ENCODE measurements around the gene CCDC91.
"Not testable (repeated sequence)": the region's sequence is repeated elsewhere in the genome, so short reads cannot be mapped to it uniquely, and the experiment has no call there.

Gene CCDC91

DNA sequence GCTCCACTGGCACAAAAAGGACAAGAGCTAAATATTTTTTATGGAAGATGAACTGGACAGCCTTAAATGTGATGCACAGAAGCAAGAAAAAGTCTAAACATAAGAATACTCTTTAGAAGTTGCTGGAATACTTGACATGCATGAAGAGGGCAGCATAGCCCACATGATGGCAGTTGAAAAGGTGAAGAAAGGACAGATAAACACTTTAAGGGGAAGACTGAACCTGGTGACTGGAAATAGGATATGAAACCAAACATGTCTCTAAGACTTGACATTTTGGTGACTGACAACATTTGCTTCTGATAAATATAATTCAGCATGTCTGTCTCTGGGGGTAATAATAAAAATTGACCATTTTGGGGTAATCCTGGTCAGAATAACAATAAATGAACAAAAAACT, 273.1 kb downstream of the CCDC91 start:
- DNase-seq: no peak

DNA sequence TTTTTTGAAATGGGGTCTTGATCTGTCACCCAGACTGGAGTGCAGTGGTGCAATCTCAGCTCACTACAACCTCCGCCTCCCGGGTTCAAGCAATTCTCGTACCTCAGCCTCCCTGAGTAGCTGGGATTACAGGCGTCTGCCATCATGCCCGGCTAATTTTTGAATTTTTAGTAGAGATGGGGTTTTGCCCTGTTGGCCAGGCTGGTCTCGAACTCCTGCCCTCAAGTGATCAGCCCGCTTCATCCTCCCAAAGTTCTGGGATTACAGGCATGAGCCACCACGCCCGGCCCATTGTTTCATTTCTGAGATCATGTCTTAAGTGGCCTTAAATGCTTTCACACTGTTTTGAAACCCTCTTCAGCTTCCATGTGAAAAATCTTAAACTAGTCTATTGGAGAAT, 281.5 kb downstream of the CCDC91 start:
- not testable (repeated sequence) for DNase-seq

GRCh38 chr12:28476206-28476605, 285.9 kb downstream of the CCDC91 start:
- not testable (repeated sequence) for DNase-seq

DNA sequence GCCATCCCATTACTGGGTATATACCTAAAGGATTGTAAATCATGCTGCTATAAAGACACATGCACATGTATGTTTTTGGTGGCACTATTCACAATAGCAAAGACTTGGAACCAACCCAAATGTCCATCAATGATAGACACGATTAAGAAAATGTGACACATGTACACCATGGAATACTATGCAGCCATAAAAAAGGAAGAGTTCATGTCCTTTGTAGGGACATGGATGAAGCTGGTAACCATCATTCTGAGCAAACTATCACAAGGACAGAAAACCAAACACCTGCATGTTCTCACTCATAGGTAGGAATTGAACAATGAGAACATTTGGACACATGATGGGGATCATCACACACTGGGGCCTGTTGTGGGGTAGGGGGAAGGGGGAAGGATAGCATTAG, 288.8 kb downstream of the CCDC91 start:
- DNase-seq: not testable (repeated sequence)

DNA sequence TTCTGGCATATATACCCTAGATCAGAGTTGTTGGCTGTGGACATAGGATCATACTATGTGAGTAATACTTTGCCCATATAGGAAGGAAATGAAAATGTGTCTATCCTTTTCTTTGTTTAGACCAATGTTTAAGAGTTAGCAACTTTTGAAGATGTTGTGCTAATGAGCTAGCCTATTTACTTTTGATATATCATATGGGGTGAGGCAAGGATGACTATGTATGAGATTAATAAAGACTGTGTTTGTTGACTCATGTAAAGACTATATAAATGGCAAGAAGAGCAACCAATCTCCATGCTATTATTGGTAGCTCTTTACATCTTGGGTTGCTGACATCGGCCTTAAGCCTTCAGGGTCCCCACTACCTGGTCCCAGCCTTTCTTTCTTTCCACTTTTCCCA, 289.4 kb downstream of the CCDC91 start:
- DNase-seq: no peak

DNA sequence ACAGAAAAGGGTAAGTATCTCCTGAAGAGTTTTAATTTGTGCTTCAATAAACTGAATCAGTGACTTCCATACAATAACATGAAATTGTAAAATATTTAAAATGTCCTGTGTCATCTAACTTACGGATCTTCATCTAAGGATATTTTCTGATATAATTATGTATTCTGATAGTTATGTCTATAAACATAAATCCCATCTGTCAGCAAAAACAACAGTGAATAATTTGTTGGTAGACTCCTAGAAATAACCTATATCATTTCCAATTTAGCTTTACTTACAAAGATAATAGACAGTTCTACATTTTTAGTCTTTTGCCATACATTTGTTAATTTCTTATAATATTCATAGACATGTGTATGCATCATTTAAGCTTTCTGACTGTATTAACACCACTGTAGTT, 293.9 kb downstream of the CCDC91 start:
- DNase-seq: no peak

DNA sequence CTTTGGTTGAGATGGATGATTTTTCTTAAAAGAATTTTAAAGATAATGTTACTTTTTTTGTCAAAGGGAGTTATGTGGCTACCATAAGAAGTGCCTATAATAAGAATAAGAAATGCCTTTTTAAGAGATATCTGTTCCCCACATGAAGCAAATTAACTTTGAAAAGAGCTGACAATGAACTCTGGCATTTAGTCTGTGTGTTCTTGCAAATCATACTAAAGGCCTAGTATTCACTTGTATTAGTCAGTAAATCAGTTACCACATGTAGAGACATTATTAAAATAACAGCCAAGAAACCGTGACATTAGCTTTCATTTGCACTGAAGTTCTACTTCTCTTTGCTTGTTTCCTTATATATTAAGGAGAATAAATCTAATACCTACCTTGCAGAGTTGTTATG, 296.3 kb downstream of the CCDC91 start:
- no peak for DNase-seq

DNA sequence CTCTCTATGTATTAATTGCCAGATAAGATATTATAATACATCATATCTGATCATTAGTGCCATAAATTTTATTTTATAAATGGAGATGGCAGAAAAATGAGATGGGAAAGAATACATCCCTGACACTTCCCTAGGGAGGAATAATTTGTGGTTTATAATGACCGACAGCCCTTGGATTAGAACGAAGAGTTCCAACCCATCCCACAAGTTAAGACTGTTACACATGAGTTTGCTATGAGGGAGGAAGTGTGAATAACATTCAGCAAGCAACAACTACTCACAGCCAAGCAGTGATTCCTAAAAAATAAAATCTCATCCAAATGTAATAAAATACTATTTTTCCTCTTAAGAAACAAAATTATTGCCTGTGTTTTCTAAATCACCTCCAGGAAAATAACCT, 299.0 kb downstream of the CCDC91 start:
- no peak for DNase-seq

GRCh38 chr12:28497889-28498411, 307.7 kb downstream of the CCDC91 start:
- DNase-seq: no peak

- DNase-seq: no peak
These were observed 308.6 kb downstream of the CCDC91 start for GRCh38 chr12:28498850-28499249.

GRCh38 chr12:28500373-28501024, 310.2 kb downstream of the CCDC91 start:
- DNase-seq: no peak

- DNase-seq: no peak
These were observed 316.0 kb downstream of the CCDC91 start for GRCh38 chr12:28506271-28506670.

DNA sequence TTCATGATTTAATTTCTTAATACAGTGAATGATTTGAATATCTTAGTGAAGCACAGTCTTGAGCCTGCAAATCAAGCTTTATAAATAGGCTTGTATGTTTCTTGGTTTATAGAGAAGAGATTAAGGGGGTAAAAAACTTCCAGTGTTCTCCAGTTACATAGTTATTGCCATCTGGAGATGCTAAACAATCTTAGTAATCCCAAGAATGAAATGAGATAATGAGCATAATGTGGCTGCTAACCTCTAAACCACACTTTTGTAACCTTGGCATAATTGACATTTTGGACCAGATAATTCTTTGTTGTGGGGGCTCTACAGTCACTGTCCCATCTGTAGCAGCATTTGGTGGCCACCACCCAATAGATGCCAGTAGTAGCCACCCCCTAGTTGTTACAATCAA, 316.8 kb downstream of the CCDC91 start:
- DNase-seq: no peak

- DNase-seq: no peak
These were observed 317.6 kb downstream of the CCDC91 start for GRCh38 chr12:28507867-28508266.

DNA sequence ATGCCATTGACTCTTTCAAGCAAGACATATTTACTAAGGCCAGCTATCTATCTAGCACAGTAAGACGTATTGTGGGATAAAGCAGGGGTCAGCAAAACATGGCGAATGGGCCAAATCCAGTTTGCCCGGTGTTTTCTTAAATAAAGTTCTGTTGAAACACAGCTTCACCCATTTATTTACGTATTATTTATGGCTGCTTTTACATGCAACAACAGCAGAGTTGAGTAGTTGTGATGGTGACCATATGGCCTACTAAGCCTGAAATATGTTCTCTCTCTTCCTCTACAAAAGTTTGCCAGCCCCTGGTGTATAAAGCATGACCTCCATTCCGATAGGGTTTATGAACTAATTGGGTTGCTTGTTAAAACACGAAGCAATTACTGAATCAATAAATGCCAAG, 322.1 kb downstream of the CCDC91 start:
- no peak for DNase-seq

DNA sequence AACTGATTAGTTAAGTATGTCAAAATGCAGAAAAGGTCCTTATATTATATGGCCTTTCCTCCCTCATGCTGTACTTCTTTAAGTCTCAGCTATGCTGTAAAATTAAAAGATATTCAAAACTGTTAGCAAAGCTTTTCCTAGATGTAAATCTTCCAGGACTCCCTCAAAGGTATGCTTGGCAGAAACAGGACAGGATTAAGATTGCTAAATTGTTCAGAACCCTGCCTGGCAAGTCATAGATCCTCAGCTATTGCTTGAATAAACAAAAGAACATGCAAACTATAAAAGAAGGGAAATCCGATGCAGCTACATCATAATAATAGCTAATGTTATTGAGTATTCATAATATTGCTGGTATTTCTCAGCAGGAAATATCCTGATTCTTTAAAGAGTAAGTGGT, 322.6 kb downstream of the CCDC91 start:
- no peak for DNase-seq

GRCh38 chr12:28513983-28514382, 323.7 kb downstream of the CCDC91 start:
- DNase-seq: no peak

GRCh38 chr12:28517101-28517500, 326.8 kb downstream of the CCDC91 start:
- DNase-seq: no peak

DNA sequence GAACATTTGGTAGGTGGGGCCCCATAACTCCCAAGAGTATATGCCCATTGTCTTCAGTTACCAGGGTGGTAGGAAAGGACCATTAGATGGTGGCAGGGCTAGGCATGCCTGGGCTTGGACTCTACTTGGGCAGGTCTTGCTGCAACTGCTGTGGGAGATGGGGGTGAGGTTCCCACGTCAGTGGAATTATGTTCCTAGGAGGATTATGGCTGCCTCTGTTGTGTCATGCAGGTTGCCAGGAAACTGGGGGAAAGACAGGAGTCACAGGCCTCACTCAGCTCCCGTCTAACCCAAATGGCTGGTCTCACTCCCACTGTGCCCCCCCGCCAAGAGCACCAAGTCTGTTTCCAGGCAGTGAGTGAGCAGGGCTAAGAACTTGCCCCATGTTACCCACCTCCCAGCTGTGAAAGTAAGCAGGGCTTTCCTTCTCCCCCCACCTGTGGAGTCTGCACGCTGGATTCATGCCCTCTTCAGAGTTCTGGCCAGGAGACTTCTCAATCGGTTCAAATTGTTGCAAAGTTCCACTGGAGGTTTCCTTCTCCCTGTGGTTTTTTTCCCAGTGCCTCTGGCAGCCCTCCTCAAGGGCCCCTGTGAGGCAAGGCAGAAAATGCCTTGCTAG, 337.5 kb downstream of the CCDC91 start:
- no peak for DNase-seq

GRCh38 chr12:28535216-28535615, 345.0 kb downstream of the CCDC91 start:
- DNase-seq: no peak

- no peak for DNase-seq
These were observed 345.8 kb downstream of the CCDC91 start for GRCh38 chr12:28536088-28536487.

GRCh38 chr12:28537474-28537873, 347.2 kb downstream of the CCDC91 start:
- DNase-seq: no peak

GRCh38 chr12:28539691-28540323, 349.6 kb downstream of the CCDC91 start:
- DNase-seq: no peak

DNA sequence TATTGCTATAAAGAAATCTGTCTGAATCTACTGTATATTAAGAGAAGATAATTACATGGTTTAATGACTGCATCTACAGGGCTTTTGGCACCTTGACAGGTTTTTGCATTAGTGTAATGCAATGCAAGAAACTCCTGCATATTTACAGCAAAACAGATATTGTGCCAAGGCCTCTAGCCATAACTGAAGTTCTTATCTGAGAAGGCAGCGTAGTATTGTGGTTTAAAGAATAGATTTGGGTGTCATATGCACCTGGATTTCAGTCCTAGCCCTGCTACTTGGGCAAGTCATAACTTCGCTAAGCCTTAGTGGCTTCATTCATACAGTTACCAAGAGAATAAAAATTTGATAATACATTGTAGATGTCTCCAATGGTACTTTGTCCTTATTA, 350.1 kb downstream of the CCDC91 start:
- no peak for DNase-seq

All from C1 segment of cervical spinal cord (tissue), 14 donors.